Measurements from ENCODE around the gene HOXD13.

HOXD13 gene

GRCh38 chr2:176092270-176093144 is at the start of gene HOXD13:
Gene HOXD13, plus strand, starts transcription at chr2:176092721. Its CDS starts 170 bp downstream, at chr2:176092891.
- DNase-seq (ENCODE audit: low spot score): no peak

GRCh38 chr2:176056406-176056805 is 36.1 kb upstream of the HOXD13 start:
- no peak for DNase-seq (ENCODE audit: low spot score)

GRCh38 chr2:176063958-176064357 is 28.6 kb upstream of the HOXD13 start:
- DNase-seq (ENCODE audit: low spot score): no peak

- DNase-seq (ENCODE audit: low spot score): no peak
Observed at GRCh38 chr2:176066645-176067588, 25.6 kb upstream of the HOXD13 start.

GRCh38 chr2:176067589-176068418 is 24.7 kb upstream of the HOXD13 start:
- DNase-seq (ENCODE audit: low spot score): no peak

- no peak for DNase-seq (ENCODE audit: low spot score)
Observed at GRCh38 chr2:176068419-176068832, 24.1 kb upstream of the HOXD13 start.

- no peak for DNase-seq (ENCODE audit: low spot score)
Observed at GRCh38 chr2:176071330-176072291, 20.9 kb upstream of the HOXD13 start.

GRCh38 chr2:176072292-176072669 is 20.2 kb upstream of the HOXD13 start:
- no peak for DNase-seq (ENCODE audit: low spot score)

GRCh38 chr2:176072951-176073904 is 19.3 kb upstream of the HOXD13 start:
- DNase-seq (ENCODE audit: low spot score): no peak

GRCh38 chr2:176074919-176075425 is 17.5 kb upstream of the HOXD13 start:
- DNase-seq (ENCODE audit: low spot score): no peak

GRCh38 chr2:176075481-176075880 is 17.0 kb upstream of the HOXD13 start:
- no peak for DNase-seq (ENCODE audit: low spot score)

- no peak for DNase-seq (ENCODE audit: low spot score)
Observed at GRCh38 chr2:176076063-176076462, 16.5 kb upstream of the HOXD13 start.

GRCh38 chr2:176076796-176077195 is 15.7 kb upstream of the HOXD13 start:
- DNase-seq (ENCODE audit: low spot score): no peak

GRCh38 chr2:176078541-176079284 is 13.8 kb upstream of the HOXD13 start:
- no peak for DNase-seq (ENCODE audit: low spot score)

- DNase-seq (ENCODE audit: low spot score): no peak
Observed at GRCh38 chr2:176079285-176079830, 13.2 kb upstream of the HOXD13 start.

GRCh38 chr2:176079831-176080539 is 12.5 kb upstream of the HOXD13 start:
- DNase-seq (ENCODE audit: low spot score): no peak

- DNase-seq (ENCODE audit: low spot score): no peak
Observed at GRCh38 chr2:176080540-176081375, 11.8 kb upstream of the HOXD13 start.

Measured in globus pallidus (tissue), 1 donor.